Large intestine (tissue), 3 donors: Measurements from ENCODE around the gene XXYLT1. TPM values are rescaled to one million over a fixed set of nuclear protein-coding genes. Genes with fewer than 3 reads are reported as not detected.

Experiments used
- DNase-seq, 2 donors: peaks; one replicate each; pipeline versions ENCODE4 v3.0.0 to v3.0.0-alpha.2; 2013
- H3K27ac ChIP-seq: one replicate; pipeline ENCODE4 v1.5.1; 2013; ENCODE audit warnings: low read length
- H3K27me3 ChIP-seq: 2 replicates; pipeline ENCODE4 v1.6.1; 2013; ENCODE audit warnings: low read length; ENCODE audit not compliant: control insufficient read depth, insufficient read depth
- H3K36me3 ChIP-seq: 2 replicates; pipeline ENCODE4 v1.6.1; 2013; ENCODE audit warnings: low read length; ENCODE audit not compliant: control insufficient read depth, insufficient read depth
- H3K4me1 ChIP-seq: one replicate; pipeline ENCODE4 v1.6.1; 2013; ENCODE audit warnings: low read length; ENCODE audit not compliant: control insufficient read depth, insufficient read depth
- H3K4me3 ChIP-seq: one replicate; pipeline ENCODE4 v1.5.1; 2013; ENCODE audit warnings: low read length
- H3K9me3 ChIP-seq: one replicate; pipeline ENCODE4 v1.6.1; 2013; ENCODE audit warnings: mild to moderate bottlenecking, low read depth, low read length, moderate library complexity; ENCODE audit not compliant: control insufficient read depth
- WGBS: methylation state at CpG from one replicate; pipeline ENCODE4 v1.1.5; 2013; ENCODE audit warnings: low lambda C conversion rate; ENCODE audit not compliant: insufficient coverage; 5-methylcytosine and 5-hydroxymethylcytosine counted together
- polyA plus RNA-seq: library from polyadenylated mRNA; unstranded; fragments of 120-200 nt; gene quantifications from one replicate; pipeline ENCODE4 v1.2.1, GENCODE V29; 2013

Gene XXYLT1
- polyA plus RNA-seq, 1 donor: 14.0 TPM

DNA sequence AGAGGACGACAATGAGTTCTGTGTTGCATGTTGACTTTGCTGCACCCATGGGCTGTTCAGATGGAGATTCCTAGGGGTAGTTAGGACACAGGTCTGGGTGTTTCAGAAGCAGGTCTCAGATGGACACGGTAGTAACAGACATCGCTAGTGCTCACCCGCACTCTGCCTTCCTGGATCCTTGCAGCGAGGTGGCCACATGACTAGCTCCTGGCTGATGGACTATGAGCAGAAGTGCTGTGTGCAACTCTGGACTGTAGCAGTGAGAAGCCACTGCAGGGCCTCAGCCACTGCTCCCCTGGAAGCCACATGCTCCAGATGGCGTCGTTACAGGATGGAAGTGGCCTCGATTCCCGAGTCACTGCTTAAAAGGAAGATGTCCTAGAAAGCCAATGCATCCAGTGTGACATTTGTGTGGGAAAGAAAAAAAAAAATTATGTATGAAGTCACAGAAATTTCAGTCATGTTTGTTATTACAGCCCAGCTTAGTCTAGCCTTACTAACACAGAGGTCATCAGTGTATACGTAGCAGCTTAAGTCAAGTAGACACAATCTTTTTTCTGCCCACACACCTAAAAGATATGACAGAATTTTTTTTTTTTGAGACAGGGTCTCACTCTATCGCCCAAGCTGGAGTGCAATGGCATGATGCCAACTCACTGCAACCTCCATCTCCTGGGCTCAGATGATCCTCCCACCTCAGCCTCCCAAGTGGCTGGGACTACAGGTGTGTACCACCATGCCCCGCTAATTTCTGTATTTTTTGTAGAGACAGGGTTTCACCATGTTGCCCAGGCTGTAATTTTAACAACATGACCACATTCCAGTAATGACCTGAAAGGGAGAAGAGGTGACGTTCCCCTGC lies 95.3 kb downstream of the XXYLT1 start:
- no peak overlapping the region for H3K4me3 ChIP-seq
- H3K9me3 ChIP-seq: no peaks in the 10 kb centered on the region
- peaks cover 7% of the 10 kb centered on the region for H3K4me1 ChIP-seq
- H3K27me3 ChIP-seq: no peaks in the 10 kb centered on the region
- no peaks in the 10 kb centered on the region for H3K36me3 ChIP-seq
- no peak overlapping the region for H3K27ac ChIP-seq
- WGBS: 100% methylated on average over 1 of the region's 13 CpGs
- DNase-seq: no peak

DNA sequence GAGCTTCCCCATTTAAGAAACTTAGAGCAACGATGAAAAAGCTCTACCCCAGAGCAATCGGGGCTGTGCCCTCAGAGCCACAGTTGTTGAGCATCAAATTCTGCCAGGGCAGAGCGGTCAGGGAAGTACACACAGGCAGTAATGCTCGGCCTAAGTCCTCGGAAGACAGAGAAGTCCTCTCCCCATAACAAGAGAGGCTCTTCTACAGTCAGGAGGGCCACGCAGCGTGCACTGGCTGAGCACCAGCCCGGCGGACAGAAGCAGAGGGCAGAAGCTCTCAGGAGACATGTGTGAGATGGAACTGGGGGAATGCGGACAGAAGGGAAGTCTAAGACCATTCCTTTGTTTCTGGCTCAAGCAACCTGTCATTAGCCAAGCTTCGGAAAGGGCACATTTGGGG lies 95.9 kb downstream of the XXYLT1 start:
- no peaks in the 10 kb centered on the region for H3K9me3 ChIP-seq
- H3K36me3 ChIP-seq: no peaks in the 10 kb centered on the region
- no peak overlapping the region for H3K4me3 ChIP-seq
- H3K27me3 ChIP-seq: no peaks in the 10 kb centered on the region
- WGBS: no CpG with 5 or more reads among the region's 11 CpGs
- no peak for DNase-seq
- no peak overlapping the region for H3K27ac ChIP-seq
- H3K4me1 ChIP-seq: peaks cover 7% of the 10 kb centered on the region

DNA sequence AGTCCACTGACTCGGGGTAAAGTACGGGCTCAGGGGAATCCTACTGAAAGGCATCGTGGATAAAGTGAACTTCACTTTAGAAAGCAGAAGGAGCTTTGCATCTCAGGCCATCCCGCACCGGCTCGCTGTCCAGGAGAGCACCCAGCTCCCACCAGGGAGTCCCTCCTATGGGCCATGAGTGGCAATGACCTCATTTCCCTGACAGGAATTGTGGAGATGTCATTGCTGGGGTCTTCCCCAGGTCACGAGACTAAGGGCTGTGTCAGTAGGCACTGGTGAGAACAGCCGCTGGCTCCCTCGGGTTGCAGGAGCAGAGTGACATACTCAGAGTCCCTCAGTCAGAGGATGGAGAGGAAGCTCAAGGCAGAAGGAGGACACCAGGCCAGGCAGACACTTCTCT lies 97.3 kb downstream of the XXYLT1 start:
- WGBS: no CpG with 5 or more reads among the region's 9 CpGs
- Histone ChIP-seq H3K27me3 (no peaks in the 10 kb centered on the region), H3K9me3 (no peaks in the 10 kb centered on the region), H3K36me3 (no peaks in the 10 kb centered on the region), H3K27ac (no peak overlapping the region), H3K4me3 (no peak overlapping the region), H3K4me1 (no peaks in the 10 kb centered on the region)
- DNase-seq: no peak

DNA sequence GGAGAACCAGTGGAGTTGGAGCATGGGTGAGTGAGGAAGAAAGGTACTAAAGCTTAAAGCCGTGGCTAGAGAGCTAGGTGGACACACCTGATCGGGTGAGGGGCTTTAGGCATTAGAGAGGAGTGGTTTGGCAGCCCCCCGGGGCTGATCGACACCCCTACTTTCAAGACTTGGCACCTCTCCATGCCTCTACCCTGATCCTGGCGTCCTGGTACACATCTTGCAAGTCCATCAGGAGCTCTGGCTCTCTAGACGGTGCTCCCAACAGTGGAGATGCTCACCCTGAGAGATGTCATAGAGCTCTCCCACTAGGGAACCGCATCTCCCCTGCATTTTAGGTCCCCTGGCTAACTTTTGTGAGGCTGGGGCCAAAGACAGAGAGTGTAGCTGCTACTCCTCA lies 98.1 kb downstream of the XXYLT1 start:
- Histone ChIP-seq H3K4me3 (no peak overlapping the region), H3K27ac (no peak overlapping the region), H3K9me3 (no peaks in the 10 kb centered on the region), H3K36me3 (no peaks in the 10 kb centered on the region), H3K4me1 (no peaks in the 10 kb centered on the region), H3K27me3 (no peaks in the 10 kb centered on the region)
- WGBS: no CpG with 5 or more reads among the region's 7 CpGs
- DNase-seq: no peak

DNA sequence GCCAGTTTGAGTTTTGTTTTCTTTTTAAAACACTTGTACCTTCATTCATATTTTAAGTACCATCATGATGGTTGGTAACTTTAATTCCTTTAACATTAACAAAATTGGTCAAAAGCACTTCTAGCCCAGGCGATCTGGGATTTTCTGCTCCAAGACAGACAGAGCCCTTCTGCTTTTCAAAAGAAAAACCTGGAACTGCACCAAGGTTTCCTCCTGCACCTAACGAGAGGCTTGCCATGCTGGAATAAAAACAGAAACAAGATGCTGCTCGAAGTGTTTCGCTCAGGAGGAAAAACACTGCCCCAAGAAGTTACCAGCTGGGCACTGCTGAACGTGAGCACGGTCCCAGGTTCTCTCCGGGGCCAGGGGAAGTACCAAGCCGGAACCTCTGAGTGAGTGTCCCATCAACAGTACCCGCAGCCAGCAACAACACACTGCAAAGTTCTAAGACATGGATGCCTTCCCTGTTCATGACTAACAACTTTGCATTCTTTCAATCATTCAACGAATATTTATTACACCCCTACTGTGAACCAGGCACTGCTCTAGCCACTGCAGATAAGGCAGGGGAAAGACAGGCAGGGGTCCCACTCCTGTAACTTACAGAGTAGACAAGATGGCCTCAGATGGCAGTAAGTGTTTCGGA lies 98.8 kb downstream of the XXYLT1 start:
- H3K27ac ChIP-seq: no peak overlapping the region
- H3K4me3 ChIP-seq: no peak overlapping the region
- no peaks in the 10 kb centered on the region for H3K9me3 ChIP-seq
- H3K36me3 ChIP-seq: no peaks in the 10 kb centered on the region
- H3K27me3 ChIP-seq: no peaks in the 10 kb centered on the region
- WGBS: 100% methylated on average over 1 of the region's 11 CpGs
- DNase-seq: no peak
- H3K4me1 ChIP-seq: no peaks in the 10 kb centered on the region

DNA sequence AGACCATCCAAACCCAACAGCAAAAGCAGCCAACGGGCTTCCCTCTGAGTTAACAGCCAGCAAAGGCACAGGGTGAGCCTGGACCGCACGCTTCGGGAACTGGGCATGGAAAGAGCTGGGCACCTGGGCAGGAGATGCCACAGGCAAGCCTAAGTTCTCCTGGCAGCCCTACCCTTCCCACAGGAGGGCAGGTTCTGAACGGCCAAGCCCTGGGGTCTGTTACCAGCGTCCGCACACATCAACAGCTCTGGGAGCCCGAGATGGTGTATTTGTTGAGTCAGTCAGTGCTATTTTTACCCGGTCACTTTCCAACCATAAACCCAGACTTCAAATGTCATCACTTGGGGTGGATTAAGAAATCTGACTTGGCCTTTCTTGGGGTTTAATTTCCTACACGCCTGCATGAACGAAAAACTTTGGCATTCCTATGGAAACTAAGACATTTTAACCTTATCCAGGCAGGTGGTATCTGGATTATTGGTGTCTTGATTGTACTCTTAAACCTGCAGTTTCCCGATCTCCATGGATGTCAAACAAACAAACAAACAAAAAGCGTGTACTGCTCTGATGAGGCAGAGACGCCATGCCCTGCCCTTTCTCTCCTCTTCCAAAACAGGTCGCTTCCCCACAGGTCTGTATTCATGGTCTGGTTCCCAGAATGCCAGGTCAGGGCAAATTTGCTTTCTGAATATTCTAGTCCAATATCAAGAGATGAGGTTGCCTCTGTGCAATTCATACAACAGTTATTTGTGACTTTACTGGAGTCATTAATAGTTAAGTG lies 99.7 kb downstream of the XXYLT1 start:
- Histone ChIP-seq H3K4me1 (no peaks in the 10 kb centered on the region), H3K36me3 (no peaks in the 10 kb centered on the region), H3K27me3 (no peaks in the 10 kb centered on the region), H3K27ac (no peak overlapping the region), H3K9me3 (no peaks in the 10 kb centered on the region), H3K4me3 (no peak overlapping the region)
- WGBS: 60% methylated on average over 1 of the region's 15 CpGs
- DNase-seq: no peak

DNA sequence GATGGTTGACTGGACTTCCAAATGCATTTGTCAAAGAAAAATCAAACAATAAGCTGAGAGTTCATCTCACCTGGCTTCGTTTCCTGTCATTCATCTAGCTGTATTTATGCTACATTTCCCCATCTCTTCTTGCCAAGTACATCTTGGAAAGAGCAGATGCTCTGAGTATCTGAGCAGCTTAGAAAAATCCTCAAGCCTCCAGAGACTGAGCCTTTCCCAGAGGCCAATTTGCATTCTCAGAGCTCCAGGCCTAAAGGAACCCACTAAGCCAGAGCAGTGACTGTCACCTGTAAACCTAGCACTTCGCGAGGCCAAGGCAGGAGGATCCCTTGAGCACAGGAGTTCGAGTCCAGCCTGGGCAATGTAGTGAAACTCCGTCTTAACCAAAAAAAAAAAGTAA lies 100.5 kb downstream of the XXYLT1 start:
- no peaks in the 10 kb centered on the region for H3K36me3 ChIP-seq
- H3K4me1 ChIP-seq: no peaks in the 10 kb centered on the region
- H3K27me3 ChIP-seq: no peaks in the 10 kb centered on the region
- no peak for DNase-seq
- H3K4me3 ChIP-seq: no peak overlapping the region
- H3K27ac ChIP-seq: no peak overlapping the region
- 100% methylated on average over 1 of the region's 5 CpGs for WGBS
- no peaks in the 10 kb centered on the region for H3K9me3 ChIP-seq

DNA sequence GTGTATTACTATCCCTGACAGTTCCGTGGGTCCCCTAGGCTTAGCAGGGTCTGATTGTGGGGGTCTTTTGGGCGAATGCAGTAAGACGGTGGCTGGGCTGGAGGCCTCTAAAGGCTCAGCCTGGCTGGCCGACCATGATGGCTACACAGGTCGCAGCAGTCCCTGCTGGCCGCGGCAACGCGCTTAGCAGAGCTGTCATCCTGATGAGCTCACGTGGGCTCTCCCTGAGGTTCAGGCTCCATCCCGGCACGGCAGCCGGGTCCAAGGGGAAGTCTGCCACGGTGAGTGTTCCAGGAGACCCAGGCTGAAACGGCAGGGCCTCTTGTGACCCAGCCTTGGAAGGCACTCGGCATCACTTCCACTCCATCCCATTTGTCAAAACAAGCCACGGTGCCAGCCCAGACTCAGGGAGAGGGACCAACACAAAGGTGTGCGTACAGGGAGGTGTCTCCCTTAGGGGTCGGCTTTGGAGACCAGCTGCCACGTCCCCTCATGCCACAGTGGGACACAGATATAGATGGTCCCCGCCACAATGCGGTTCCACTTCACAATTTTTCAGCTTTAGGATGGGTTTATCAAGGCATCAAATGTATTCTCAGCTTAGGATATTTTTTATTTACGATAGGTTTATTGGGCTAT lies 101.8 kb downstream of the XXYLT1 start:
- Histone ChIP-seq H3K27me3 (no peaks in the 10 kb centered on the region), H3K4me1 (no peaks in the 10 kb centered on the region), H3K9me3 (no peaks in the 10 kb centered on the region), H3K4me3 (no peak overlapping the region), H3K27ac (no peak overlapping the region), H3K36me3 (no peaks in the 10 kb centered on the region)
- DNase-seq: no peak
- no CpG with 5 or more reads among the region's 23 CpGs for WGBS

DNA sequence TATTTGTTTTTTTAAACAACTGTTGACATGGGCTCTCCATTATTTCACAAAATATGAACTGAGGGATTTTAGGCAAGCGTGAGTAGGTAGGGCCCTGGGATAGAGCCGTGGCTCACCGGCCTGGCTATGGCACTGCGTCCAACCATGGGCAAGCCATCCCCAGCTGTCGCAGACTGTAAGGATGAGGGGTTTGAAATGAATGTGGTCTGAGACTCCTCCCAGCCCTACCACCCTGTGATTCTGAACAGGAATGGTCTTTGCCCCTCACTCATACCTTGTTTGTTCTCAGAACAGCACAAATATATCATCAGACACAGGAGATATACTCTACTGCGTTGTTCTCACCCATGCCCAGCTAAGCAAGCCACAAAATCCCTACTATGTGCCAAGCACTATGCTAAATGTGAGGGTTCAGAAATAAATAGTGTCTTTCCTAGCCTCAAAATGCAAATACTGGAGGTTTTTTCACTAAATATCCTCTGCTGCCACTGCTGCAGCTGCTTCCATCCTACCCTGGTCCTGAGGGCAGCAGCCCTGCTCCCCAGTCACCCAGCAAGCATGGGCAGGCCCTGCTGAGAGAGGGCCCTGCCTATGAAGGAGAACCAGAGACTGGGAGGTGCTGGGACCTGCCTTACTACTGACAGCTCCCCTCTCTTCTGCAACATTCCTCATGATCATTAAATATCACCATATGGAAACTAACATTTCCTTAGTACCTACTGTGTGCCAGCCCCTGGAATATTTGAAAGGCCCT lies 102.8 kb downstream of the XXYLT1 start:
- Histone ChIP-seq H3K27me3 (no peaks in the 10 kb centered on the region), H3K4me3 (no peak overlapping the region), H3K36me3 (no peaks in the 10 kb centered on the region), H3K9me3 (no peaks in the 10 kb centered on the region), H3K4me1 (no peaks in the 10 kb centered on the region), H3K27ac (no peak overlapping the region)
- WGBS: no CpG with 5 or more reads among the region's 6 CpGs
- DNase-seq: no peak
